ENCODE measurements around the gene PRSS22.

Gene PRSS22

DNA sequence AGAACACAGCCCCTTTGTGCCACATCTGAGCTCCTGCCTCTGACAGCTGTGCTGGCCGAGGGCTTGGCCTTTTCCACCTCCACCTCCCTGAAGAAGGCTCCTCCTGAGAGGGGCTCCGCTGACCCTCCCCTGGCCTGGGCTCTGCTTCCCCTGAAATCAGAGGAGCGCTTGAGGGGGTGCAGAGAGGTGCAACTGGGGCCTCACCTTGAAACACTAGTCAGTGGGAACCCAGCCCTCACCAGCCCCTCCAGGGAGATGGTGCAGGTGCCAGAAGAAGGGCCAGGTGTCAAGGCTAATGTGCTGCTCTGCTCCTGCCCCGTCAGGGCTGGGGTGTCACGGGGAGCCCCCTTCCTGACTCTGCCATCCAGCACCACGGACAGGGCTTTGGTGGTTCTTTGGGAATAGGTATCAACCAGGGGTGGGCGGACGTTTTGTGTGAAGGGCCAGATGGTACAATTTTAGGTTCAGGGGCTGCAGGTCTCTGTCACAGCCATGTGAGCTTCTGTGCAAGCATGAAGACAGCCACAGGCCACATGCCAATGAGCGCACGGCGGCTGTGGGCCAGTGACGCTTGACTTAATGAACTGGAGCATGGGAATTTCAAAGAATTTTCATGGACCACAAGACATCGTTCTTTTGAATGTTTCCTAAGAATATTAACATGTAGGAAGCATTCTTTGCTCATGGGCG is 30.0 kb downstream of the PRSS22 start:
- peak; percentile 1 for DNase-seq

DNA sequence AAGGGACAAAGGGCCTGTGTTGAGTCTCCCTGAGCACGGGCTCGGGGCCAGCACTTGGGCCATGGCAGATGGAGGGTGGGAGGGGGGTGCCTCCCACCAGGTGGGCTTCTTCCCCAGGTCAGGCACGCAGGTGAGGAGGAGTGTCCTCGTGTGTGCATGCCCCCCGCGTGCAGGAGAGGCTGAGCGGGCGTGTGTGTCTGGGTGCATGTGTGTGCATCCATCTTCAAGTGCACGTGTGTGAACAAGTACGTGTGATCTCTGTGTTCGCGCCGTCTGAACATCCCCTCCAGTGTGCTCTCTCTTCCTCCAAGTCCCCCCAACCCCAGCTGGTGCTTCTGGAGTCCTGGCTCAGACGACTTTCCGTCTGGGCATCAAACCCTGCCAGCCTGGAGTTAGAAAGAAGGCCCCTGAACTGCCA is 30.6 kb downstream of the PRSS22 start:
- DNase-seq: no peak

DNA sequence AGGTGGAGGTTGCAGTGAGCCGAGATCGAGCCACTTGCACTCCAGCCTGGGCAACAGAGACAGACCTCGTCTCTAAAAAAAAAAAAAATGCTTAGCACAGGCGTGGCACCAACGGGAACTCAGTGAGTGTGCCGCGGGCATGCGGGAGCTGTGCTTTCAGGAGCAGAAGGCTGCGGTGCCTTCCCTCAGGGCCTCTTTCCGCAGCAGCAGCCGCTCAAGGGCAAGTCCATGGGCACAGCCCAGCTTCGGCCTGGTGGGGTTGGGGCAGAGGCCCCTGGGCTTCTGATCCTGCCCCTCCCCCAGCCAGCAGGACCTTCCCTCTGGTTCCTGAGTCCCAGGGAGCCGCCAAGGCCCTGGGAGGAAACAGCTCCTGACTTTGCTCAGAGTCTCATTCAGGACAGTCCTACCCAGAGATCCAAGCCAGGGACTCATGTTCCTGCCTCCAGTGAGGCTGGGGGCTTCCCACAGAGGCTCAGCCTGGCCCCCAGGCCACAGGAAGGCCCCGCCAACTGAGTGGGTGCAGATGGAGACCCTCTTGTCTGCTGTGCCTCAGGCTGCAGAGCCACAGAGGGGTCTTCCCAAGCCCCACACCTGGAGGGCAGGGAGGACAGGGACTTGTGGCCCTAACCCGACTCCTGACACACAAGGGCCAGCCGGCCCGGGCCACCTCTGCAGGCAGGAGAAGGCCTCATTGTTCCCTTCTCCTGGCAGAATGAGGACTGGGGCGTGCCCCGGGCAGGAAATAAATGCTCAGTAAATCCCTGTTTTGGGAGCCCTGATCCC is 31.2 kb downstream of the PRSS22 start:
- no peak for DNase-seq

DNA sequence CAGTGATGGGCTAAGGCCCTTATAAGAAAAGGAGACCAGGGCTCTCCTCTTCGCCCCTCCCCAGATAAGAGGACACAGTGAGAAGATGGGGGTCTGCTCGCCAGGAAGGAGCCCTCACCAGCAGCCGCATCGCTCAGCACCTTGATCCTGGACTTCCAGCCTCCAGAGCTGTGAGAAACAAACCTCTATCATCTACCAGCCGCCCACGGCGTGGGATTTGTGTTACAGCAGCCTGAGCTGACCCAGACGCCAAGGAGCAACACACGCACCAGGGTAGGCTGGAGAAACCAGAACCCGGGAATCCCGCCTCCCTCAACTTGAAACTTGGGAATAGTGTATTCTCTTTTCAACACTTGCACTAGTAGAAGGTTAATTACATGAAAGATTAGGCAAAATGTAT is 32.1 kb downstream of the PRSS22 start:
- no peak for DNase-seq

DNA sequence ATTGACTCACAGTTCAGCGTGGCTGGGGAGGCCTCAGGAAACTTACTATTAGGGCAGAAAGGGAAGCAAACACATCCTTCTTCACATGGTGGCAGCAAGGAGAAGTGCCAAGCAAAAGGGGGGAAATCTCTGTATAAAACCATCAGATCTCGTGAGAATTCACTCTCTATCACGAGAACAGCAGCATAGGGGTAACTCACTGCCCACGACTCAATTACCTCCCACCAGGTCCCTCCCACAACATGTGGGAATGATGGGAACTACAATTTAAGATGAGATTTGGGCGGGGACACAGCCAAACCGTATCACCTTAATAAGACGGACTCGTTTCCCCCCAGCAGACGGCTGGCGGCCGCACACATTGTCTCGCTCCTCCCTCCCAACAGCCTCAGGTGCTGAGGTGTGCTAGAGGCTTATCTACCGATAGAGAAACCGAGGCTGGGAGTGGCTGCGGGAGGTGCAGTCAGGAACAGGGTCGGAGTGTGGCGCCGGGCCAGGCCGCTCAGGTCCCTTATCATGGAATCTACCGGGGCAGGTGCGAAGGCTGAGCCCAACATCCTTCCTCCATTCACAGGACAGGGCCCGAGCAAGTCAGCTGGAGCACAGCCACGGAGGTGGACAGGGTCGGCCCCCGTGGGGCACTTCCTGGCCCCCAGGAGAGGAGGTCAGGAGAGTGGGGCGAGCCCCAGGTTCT is 32.8 kb downstream of the PRSS22 start:
- DNase-seq: no peak

DNA sequence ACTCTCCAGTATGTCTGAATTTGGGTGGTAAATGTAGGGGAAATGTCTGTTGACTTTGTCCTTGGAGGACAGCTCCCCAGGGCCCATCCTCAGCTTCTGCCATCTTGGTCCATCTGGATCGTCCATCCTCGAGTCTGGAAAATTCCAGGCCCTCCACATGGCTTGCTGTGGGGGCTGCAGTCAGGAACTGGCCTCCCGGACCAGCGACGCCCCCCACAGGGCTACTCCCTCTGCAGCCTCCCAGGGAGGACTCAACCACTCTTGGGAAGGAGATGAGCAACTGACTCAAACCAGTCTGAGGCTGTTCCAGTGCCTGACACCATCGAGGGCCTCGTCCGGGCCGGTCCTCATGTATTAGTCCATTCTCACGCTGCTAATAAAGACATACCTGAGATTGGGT is 33.3 kb downstream of the PRSS22 start:
- DNase-seq: no peak

DNA sequence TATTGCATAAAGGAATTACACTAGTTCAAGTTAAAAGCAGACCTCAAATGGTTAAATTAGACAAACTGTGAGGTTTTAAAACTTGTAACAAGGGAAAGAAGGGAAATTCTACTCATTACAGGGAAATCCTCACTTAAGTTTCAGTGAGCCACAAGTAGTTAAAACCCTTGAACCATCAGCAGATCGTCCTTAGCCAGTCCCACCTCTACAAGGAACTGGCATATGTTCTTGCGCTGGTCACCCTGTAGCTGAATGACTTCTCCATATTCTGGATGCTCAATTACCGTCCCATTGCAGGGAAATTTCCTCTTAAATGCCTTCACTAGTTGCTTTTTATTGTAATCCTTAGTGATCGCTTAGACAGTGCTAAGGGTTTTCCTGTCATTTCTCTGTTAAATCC is 35.5 kb downstream of the PRSS22 start:
- DNase-seq: no peak

DNA sequence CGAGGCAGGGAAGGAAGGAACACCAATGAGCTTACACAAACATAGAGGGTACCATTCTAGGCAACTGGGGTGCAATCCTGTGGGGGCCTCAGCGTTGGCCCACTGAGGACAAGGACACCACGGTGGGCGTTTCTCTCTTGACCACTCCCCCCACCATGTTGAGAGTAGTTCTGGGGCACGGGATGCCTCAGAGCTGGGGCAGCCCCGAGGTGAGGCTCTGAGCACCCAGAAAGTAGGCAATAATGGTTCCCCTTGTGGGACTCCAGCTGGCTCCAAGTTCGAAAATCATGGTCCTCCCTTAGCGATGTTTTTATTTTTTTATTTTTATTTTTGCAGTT is 35.8 kb downstream of the PRSS22 start:
- DNase-seq: no peak

DNA sequence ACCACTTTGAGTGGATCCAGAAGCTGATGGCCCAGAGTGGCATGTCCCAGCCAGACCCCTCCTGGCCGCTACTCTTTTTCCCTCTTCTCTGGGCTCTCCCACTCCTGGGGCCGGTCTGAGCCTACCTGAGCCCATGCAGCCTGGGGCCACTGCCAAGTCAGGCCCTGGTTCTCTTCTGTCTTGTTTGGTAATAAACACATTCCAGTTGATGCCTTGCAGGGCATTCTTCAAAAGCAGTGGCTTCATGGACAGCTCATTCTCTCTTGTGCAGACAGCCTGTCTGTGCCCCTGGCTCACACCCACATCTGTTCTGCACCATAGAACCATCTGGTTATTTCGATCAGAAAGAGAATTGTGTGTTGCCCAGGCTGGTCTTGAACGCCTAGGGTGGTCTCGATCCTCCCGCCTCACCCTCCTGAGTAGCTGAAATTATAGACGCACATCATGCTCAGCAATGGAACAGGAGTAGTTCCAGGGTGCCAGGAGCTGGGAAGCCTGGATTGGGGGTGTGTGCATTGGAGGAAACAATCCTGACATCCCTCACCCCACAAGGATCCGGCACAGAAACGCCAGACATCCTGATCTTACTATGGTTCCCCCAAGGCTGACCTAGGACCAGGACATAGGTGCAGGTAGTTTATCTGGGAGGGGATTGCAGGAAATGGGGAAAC is 36.3 kb downstream of the PRSS22 start:
- DNase-seq: peak; percentile 1

DNA sequence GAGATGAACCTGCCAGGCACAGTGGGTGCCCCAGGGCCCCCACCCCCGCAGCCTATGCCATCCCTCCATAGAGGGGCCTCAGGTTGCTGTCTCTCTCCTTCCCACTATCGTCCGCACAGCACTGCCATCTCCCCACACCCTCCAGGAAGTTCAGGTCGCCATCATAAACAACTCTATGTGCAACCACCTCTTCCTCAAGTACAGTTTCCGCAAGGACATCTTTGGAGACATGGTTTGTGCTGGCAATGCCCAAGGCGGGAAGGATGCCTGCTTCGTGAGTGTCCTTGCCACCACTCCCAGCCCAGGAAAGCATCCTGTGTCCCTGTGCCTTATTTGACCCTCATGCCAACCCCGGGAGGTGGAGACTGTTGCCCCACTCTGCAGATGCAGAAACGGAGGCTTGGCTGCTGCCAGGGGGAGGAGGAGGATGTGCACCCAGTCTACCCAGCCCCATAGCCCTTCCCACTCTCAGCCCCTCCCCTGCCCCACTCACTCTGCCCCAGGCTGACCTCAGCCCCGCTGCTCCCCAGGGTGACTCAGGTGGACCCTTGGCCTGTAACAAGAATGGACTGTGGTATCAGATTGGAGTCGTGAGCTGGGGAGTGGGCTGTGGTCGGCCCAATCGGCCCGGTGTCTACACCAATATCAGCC is 37.0 kb downstream of the PRSS22 start:
- DNase-seq: peak; percentile 0

DNA sequence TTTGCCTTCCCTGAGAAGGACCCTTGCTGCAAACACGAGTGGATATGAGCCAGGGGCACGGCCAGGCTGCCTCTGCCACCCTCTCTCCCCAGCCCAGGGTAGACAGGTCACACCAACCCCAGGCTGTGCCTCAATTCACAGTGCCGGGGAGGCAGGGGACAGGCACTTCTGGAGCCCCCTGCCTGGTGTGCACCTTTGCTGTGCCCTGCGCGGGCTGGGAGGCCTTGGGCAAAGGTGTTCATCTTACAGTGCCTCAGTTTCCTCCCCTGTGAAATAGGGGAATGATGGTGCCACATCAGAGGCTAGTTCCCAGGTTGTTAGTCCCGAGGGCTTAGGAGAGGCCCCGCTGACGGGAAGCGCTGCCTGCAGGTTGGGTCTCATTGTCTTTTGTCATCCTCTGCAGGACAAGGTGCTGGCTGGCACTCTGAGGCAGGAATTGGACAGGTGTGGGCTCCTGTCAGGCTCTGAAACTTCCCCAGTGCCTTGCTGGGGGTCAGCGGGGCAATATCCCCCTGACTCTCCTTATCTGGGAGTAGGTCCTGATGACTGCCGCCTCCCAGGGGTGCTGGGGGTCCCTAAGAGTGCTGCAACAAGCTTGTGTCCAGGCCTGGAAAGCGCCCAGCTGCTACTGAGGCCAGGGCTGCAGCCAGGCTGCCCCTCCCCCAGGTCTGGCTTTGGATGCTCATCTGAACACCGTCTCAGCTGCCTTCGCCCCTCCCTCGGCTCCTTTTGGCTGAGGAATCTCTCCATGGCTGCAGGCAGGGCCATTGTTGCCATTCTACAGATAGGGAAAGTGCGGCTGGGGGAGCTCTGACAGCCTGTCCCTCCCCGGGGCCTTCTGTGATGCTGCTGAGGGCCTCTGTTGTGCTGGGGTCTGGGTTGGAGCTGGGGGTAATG is 37.8 kb downstream of the PRSS22 start:
- peak; percentile 0 for DNase-seq

DNA sequence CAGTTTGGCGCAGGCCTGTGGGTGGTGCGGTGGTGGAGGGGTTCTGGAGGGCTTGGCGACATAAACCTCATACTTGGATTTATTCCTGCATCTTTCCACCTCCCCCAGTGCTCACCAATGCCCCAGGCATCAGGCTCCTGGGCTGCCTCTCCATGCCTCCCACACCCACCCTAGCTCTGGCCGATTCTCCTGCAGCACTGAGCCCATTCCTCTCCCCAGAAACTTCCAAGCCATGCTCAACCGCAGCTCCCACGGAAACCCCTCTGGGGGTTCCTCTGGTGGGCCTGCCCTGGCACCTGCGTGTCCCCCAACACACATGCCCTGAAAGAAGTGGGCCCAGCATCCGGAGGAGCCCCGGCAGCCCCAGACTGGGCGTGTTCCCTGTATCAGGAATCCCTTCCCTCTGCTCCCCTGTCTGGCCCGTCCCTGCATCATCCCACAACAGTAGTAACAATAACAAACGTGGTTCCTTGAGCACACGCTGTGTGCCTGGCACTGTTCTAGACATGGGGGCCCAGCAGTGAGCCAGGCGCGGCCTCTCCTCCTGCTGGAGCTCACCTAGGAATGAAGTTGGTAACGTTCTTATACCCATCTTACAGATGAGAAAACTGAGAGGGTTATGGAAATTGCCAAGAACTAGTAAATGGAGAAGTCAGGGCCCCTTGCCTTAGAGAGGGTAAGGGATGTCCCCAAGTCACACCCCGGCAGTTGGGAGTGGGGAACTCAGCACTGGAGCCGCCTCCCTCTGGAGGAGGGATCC is 38.6 kb downstream of the PRSS22 start:
- DNase-seq: no peak

DNA sequence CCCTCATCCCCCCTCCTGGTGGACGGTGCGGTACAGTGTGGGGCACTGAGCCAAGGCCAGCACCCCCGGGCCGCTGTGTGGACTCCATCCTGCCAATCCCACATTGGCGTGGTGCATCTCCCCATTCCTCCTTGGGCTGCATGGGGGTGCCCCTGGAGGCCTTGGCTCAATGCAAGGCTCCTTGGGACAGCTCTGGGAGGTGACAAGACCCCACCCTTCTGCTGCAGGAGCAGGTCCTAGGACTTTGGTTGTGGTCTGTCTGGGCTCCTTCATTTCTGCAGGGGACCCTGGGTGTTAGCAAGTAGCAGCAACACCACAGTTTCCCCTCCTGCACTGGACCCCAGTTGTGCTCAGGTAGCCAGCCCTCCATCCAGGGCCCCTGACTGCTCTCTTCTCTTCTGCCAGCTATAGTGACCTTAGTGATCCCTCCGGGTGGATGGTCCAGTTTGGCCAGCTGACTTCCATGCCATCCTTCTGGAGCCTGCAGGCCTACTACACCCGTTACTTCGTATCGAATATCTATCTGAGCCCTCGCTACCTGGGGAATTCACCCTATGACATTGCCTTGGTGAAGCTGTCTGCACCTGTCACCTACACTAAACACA is 39.6 kb downstream of the PRSS22 start:
- no peak for DNase-seq

DNA sequence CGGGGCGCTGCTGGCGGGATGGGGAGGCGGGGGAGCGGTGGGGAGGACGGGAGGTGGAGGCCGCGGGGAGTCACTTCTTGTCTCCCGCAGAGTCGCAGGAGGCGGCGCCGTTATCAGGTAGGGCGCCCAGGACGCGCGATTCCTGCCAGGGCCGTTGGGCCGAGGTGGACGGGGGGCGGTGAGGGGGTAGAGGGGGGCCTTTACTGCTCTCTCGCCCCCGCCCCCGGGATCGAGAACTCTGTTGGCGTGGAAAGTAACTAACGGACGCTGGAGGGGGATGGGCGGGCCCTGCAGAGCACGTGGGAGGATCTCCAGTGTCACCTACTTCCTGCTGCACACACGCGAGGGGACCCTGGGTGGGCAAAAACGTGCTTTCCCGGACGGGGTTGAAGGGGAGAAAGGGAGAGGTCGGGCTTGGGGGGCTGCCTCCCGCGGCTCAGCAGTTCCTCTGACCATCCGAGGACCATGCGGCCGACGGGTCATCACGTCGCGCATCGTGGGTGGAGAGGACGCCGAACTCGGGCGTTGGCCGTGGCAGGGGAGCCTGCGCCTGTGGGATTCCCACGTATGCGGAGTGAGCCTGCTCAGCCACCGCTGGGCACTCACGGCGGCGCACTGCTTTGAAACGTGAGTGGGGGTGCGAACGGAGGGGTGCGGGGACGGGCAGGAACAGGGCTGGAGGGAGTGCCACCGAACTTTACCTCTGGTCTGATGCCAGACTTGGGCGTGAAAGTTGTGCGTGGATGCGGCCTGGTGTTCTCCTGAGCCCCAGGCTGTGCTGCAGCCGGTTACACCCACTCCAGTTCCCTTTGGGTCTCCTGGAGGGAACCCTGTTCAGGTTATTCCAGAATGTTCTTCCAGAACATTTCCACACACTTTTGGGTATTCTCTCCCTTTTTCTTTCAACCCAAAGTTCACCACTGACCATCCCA is 40.4 kb downstream of the PRSS22 start:
- DNase-seq: no peak

DNA sequence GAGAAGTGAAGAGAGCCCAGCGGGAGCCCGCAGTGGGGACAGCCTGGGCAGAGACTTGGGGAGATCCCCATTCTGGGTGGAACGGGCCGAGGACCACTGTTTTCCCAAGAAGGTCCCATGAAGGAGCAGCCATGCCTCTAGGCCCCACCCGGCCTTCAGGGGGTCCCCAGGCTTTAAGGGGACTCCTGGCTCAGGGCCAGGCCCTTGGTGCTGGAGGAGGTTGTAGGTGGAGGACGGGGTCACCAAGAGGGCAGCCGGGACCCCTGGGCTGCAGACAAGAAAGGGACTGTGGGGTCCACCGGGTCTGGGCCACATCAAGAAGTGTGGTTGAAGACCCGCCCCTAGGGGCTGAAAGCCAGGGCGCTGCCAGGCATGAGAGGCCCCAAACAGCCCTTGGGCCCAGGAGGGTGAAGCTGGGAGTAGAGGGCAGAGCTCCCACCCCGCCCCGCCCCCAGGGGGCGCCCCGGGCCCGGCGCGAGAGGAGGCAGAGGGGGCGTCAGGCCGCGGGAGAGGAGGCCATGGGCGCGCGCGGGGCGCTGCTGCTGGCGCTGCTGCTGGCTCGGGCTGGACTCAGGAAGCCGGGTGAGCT is 41.1 kb downstream of the PRSS22 start, which contains the start of gene PRSS21:
Gene PRSS21 (plus strand): TSS at position 487 of the 589 bp plus-strand sequence. CDS start 32 bp downstream, at position 519.
- no peak for DNase-seq

DNA sequence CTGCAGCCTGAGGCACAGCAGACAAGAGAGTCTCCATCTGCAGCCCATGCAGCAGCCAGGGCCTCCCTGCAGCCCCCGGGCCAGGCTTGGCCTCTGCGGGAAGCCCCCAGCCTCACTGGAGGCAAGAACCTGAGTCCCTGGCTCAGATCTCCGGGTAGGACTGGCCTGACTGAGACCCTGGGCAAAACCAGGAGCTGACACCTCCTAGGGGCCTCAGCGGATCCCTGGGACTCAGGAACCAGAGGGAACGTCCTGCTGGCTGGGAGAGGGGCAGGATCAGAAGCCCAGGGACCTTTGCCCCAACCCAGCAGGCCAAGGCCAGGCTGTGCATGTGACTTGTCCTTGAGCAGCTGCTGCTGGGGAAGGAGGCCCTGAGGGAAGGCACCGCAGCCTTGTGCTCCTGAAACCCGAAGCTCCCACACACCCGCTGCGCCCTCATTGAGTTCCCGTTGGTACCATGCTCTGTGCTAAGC is 42.6 kb downstream of the PRSS22 start:
- DNase-seq: no peak

DNA sequence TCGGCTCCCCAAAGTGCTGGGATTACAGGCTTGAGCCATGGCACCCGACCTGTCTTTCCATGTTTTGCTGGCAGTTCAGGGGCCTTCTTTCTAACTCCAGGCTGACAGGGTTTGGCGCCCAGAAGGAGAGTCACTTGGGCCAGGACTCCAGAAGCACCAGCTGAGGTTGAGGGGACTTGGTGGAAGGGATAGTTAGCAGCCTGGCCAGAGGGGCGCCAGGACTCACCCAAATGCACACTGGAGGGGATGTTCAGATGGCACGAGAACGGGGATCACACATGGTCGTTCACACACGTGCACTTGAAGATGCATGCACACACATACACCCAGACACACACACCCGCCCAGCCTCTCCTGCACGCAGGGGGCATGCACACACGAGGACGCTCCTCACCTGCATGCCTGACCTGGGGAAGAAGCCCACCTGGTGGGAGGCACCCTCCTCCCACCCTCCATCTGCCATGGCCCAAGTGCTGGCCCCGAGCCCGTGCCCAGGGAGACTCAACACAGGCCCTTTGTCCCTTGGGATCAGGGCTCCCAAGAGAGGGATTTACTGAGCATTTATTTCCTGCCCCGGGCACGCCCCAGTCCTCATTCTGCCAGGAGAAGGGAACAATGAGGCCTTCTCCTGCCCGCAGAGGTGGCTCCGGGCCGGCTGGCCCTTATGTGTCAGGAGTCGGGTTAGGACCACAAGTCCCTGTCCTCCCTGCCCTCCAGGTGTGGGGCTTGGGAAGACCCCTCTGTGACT is 43.2 kb downstream of the PRSS22 start:
- no peak for DNase-seq

DNA sequence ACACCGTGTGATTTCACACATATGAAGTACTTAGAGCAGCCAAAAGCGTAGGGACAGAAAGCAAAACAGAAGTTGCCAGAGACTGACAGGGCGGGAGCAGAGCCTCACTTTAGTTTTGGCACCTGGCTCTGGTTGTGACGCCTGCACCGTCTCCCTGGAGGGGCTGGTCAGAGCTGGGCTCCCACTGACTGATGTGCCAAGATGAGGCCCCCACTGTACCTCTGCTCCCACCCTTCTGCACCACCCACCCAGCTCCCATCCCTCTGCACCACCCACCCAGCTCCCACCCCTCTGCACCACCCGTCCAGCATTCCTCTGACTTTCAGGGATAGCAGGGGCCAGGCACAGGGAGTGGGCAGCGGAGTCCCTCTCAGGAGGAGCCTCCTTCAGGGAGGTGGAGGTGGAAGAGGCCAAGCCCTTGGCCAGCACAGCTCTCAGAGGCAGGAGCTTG is 44.2 kb downstream of the PRSS22 start:
- no peak for DNase-seq
